HG03520 (cell line): ENCODE results near the gene SF3A2.

Experiments used
- ATAC-seq: cut with Tn5 transposase; IDR thresholded peaks from one replicate; pipeline ENCODE4 v1.9.1; 2021; ENCODE audit warnings: mild to moderate bottlenecking, moderate library complexity; ENCODE audit not compliant: unreplicated experiment

SF3A2 gene

GRCh38 chr19:2252055-2252796 lies 15.6 kb downstream of the SF3A2 start:
- no peak for ATAC-seq

GRCh38 chr19:2252797-2253105 lies 16.1 kb downstream of the SF3A2 start:
- no peak for ATAC-seq

DNA sequence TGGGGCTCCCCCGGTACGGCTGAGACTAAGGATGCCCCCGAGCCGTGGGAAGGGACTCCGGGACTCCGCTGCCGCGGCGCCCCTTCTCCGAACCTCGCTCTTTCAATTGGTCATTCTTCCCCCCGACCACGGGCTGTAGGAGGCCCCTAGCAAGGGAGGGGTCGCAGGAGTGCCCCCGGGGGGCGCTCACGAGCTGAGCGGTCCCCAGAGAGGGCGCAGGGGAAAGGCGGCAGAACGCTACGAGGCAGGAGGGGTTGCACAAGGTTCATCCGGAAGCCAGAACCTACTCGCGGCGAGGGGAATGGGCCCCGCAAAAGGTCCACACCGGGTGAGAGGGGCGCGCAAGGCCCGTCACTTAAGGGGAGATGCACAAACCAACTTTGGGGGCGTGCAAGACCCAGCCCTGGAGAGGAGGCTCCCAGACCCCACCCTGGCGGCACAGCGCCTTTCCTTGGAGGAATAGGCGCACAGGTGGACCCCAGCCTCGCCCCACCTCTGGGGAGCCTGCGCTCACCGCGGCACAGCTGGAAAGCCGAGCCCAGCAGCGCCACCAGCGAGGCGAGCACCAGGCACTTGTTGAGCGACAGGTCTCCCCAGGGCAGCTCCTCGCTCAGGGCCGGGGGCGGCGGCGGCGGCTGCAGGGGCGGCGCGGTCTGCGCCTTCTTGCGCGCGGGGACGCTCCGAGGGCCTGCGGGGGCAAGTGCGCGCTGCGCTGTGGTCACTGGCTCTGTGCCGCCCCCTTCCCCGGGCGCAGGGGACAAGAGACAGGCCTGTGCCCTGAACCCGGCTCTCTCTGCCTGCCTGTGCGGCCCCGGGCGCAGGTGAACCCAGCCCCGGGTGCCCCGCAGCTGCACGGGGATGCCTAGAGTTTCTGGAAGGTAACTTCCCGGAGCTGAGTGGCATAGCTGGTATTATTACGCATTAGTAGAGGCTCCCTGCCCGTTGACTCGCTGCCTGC lies 16.8 kb downstream of the SF3A2 start:
- no peak for ATAC-seq

GRCh38 chr19:2254064-2254872 lies 17.6 kb downstream of the SF3A2 start:
- no peak for ATAC-seq

DNA sequence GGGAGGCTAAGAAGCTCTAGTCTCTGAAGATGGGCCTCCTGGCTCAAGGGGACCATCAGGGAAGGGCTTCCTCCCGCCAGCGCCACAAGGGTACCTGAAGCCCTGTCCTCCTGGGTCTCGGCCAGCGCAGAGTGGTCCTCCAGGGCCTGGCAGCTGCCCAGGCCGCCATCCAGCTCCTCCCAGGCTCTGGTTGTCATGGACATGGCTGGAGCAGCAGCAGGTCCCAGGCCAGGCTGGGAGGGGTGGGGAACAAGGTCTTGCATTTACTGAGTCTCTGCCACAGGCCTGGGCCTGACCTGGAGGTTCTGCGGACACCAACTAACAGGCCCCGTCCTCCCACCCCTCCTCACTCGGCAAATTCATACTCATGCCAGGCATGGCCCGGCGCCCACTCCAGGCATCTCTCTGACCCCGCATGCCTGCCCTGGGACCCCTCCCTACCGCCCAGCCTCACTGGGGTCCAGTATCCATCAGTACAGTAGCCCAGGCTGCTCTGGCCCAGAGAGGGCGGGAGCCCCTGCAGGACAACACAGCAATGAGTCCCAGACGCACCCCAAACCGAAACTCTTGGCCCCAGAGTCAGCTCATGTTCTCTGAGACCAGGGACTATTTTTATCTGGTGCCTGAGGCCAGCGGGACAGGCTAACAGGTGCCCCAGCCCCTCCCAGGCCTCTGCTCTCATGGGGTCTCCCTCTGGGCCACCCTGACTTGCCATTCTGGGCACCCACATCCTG lies 18.7 kb downstream of the SF3A2 start:
- ATAC-seq = no peak

DNA sequence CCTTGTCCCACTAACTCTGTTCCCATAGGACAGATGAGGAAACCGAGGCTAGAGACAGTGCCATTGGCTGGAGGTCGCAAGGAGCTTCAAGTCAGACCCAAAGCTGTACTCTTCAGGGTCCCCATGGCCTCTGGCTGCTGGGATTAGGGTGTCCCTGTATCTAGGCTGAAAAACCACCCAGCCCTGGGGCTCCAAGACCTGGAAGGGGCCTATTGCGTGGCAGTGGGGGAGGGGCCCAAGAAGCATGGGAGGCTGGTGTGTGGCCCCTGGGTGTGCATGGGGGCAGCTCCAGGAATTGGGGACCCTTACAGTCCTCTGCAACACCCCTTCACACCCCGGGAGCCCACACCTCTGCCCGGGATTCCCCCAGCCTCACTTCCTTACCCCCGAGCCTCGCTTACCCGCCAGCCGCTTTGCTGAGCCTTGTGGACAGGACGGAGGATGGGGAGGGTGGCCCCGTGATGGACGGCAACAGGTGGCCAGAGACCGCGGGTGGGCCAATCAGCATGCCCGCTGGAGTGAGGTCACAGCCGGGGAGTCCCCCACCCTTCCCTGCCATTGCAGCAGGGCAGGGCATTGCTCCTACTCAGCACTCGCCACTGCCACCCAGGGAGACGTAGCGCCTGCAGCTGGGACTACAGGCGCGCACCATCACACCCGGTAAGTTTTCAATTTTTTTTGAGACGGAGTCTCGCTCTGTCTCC lies 19.5 kb downstream of the SF3A2 start, which contains the start of gene JSRP1:
JSRP1 (minus strand) TSS at position 436 of the 704 bp plus-strand sequence. CDS start 1,103 bp downstream, outside the sequence.
- no peak for ATAC-seq

- ATAC-seq = no peak
Measured at GRCh38 chr19:2259336-2259735, 22.7 kb downstream of the SF3A2 start.

GRCh38 chr19:2260341-2260805 lies 23.7 kb downstream of the SF3A2 start:
- ATAC-seq = no peak

GRCh38 chr19:2261438-2262172 lies 25.0 kb downstream of the SF3A2 start:
- no peak for ATAC-seq

DNA sequence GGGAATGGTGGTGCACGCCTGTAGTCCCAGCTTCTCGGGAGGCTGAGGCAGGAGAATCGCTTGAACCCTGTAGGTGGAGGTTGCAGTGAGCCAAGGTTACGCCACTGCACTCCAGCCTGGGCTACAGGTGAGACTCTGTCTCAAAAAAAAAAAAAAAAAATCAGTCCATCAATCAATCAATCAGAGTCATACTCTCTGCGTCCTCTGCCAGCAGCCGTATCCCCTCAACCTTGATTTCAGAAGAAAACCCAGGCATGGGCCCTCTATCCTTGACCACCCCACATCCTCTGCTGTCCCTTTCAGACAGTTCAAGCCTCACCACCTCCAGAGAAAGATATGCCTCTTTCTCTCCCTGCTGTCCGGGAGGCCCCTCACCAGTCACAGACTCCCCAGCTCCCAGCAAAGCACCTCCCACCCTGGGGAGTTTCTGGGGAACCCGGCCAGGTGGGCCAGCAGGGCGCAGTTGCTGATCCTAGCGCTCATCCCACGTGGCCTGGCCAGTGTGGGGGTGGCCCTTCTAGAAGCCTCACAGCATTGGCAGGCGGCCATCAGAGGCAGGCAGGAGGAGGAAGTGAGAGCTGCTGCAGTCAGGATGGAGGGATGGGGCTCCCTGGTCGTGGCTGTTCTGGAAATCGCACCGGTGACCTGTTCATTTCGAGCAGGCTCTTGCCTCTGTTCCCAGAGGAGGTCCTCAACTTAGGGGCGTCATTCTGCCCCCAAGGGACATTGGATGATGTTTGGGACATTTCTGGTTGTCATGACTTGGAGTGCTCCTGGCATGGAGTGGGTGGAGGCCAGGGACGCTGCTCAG lies 29.8 kb downstream of the SF3A2 start:
- ATAC-seq = no peak

- ATAC-seq = no peak
Measured at GRCh38 chr19:2268480-2268830, 31.8 kb downstream of the SF3A2 start.

GRCh38 chr19:2268861-2269243 lies 32.2 kb downstream of the SF3A2 start:
- ATAC-seq = no peak

DNA sequence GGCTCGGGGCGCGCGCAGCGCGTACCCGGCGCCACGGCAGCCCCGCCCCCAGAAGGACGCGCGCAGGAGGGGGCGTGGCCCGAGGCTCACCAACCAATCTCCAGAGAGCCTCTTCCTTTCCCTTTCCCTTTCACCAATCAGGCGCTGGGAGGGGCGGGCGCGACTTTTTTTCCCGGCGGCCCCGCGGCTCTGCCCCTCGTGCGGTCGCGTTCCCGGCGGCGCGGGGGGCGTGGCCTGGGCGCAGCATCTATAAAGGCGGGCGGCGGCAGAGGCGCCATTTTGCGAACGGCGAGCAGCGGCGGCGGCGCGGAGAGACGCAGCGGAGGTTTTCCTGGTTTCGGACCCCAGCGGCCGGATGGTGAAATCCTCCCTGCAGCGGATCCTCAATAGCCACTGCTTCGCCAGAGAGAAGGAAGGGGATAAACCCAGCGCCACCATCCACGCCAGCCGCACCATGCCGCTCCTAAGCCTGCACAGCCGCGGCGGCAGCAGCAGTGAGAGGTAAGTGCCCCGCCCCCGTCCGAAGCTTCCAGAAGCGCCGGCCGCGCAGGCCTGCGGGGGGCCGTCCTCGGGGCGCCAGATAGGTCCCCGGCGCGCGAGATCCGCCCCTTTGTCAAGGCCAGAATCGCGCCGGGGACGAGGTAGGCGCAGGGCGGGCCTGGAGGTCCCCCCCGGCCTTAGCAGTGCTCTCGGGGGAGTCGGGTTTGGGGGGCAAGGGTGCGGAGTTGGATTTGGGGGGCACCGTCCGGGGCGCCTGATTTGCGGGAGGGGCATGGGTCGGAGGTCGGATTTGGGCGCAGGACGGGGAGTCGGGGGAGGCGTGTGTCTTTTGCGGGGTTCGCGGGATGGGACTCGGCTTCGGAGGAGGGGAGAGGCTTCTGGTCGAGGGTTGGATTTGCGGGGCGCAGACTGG lies 32.9 kb downstream of the SF3A2 start:
- ATAC-seq = peak; percentile 58

- no peak for ATAC-seq
Measured at GRCh38 chr19:2270157-2270422, 33.5 kb downstream of the SF3A2 start.

GRCh38 chr19:2270423-2271233 lies 34.0 kb downstream of the SF3A2 start:
- no peak for ATAC-seq

- no peak for ATAC-seq
Measured at GRCh38 chr19:2271234-2272103, 34.8 kb downstream of the SF3A2 start.
